Smooth muscle cell (in vitro differentiated cells): ENCODE results near the gene SDHB. TPM values are rescaled to one million over a fixed set of nuclear protein-coding genes. Genes with fewer than 3 reads are reported as not detected.

ENCODE experiments used
- DNase-seq: peaks from one replicate; lab custom pipeline; 2025; ENCODE audit not compliant: unreplicated experiment; lab: John Stamatoyannopoulos, UW
- H2AFZ ChIP-seq: fragments of 200-600 bp; sonication (generic); 2 replicates; pipeline ENCODE4 v1.6.0; 2016; ENCODE audit warnings: antibody characterized with exemption, low read depth, mild to moderate bottlenecking
- H3F3A ChIP-seq: fragments of 200-600 bp; sonication (generic); 2 replicates; pipeline ENCODE4 v1.6.0; 2017; ENCODE audit warnings: antibody characterized with exemption, low read depth
- H3K27ac ChIP-seq: fragments of 200-600 bp; sonication (generic); 2 replicates; pipeline ENCODE4 v1.5.1; 2016; ENCODE audit warnings: low read depth, mild to moderate bottlenecking
- H3K27me3 ChIP-seq: fragments of 200-600 bp; sonication (generic); 2 replicates; pipeline ENCODE4 v1.6.1; 2016; ENCODE audit warnings: low read depth, mild to moderate bottlenecking
- H3K36me3 ChIP-seq: fragments of 200-600 bp; sonication (generic); 2 replicates; pipeline ENCODE4 v1.5.1; 2016; ENCODE audit warnings: low read depth
- H3K4me1 ChIP-seq: fragments of 200-600 bp; sonication (generic); 2 replicates; pipeline ENCODE4 v1.5.1; 2016; ENCODE audit warnings: low read depth
- H3K4me2 ChIP-seq: fragments of 200-600 bp; sonication (generic); 2 replicates; pipeline ENCODE4 v1.6.0; 2016; ENCODE audit warnings: mild to moderate bottlenecking
- H3K4me3 ChIP-seq: fragments of 200-600 bp; sonication (generic); 2 replicates; pipeline ENCODE4 v1.5.1; 2016; ENCODE audit warnings: mild to moderate bottlenecking
- H3K79me2 ChIP-seq: fragments of 200-600 bp; sonication (generic); 2 replicates; pipeline ENCODE4 v1.6.0; 2016; ENCODE audit warnings: low read depth, mild to moderate bottlenecking
- H3K9ac ChIP-seq: fragments of 200-600 bp; sonication (generic); 2 replicates; pipeline ENCODE4 v1.6.0; 2016; ENCODE audit warnings: low read depth
- H3K9me3 ChIP-seq: fragments of 200-600 bp; sonication (generic); replicated peaks from 2 replicates; pipeline ENCODE4 v1.5.1; 2016; ENCODE audit warnings: low read depth
- H4K20me1 ChIP-seq: fragments of 200-600 bp; sonication (generic); 2 replicates; pipeline ENCODE4 v1.6.0; 2016; ENCODE audit warnings: low read depth
- WGBS: methylation state at CpG from one replicate; pipeline ENCODE4 v1.1.7; 2016; ENCODE audit warnings: low lambda C conversion rate; 5-methylcytosine and 5-hydroxymethylcytosine counted together
- polyA plus RNA-seq: library from polyadenylated mRNA; unstranded; fragments of >200 nt; fragmentation: Nextera tagmentation; extraction: Ambion mirVana; gene quantifications from 2 replicates; pipeline ENCODE4 v1.2.1, GENCODE V29; 2016
- total RNA-seq: library from RNA; depleted of rRNA; stranded (reverse); fragments of >200 nt; gene quantifications from 2 replicates; pipeline ENCODE4 v1.2.3, GENCODE V29; 2014
- TF ChIP-seq, protein P1 (sequence below): fragments of 200-600 bp; sonication (generic); IDR thresholded peaks from 2 replicates; pipeline ENCODE4 v1.5.1; 2017; ENCODE audit warnings: borderline replicate concordance, mild to moderate bottlenecking, antibody characterized with exemption; ENCODE audit not compliant: insufficient read depth, poor library complexity, severe bottlenecking

SDHB gene
- total and polyA plus RNA-seq, 2 experiments from 2014 or later = 123 to 174 TPM

DNA sequence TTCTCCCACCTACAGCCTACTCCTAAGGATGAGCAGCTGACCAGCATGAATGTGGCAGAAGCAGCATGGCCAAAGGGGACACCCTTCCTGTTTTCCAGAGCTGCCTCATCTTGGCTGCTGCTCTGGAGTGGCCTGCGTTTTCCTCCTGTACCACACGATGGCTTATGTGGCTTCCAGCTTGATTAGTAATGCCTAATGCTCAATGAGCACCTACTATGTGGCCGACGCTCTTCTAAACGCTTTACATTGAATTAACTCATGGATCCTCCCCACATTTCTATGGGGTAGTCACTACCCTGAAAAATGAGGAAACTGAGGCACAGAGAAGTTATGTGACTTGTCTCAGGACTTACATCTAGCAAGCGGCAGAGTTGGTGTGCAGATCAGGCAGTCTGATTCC lies 18.0 kb upstream of the SDHB start:
- no peaks in the 10 kb centered on the region for H4K20me1 ChIP-seq
- no peak overlapping the region for H3K27ac ChIP-seq
- no peaks in the 10 kb centered on the region for H3K4me1 ChIP-seq
- H3K27me3 ChIP-seq = no peaks in the 10 kb centered on the region
- no peaks in the 10 kb centered on the region for H3K36me3 ChIP-seq
- no peak overlapping the region for H2AFZ ChIP-seq
- no peak overlapping the region for H3K4me2 ChIP-seq
- H3F3A ChIP-seq = no peaks in the 10 kb centered on the region
- TF ChIP-seq, protein P1, sequence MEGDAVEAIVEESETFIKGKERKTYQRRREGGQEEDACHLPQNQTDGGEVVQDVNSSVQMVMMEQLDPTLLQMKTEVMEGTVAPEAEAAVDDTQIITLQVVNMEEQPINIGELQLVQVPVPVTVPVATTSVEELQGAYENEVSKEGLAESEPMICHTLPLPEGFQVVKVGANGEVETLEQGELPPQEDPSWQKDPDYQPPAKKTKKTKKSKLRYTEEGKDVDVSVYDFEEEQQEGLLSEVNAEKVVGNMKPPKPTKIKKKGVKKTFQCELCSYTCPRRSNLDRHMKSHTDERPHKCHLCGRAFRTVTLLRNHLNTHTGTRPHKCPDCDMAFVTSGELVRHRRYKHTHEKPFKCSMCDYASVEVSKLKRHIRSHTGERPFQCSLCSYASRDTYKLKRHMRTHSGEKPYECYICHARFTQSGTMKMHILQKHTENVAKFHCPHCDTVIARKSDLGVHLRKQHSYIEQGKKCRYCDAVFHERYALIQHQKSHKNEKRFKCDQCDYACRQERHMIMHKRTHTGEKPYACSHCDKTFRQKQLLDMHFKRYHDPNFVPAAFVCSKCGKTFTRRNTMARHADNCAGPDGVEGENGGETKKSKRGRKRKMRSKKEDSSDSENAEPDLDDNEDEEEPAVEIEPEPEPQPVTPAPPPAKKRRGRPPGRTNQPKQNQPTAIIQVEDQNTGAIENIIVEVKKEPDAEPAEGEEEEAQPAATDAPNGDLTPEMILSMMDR = no peak
- H3K9ac ChIP-seq = no peak overlapping the region
- H3K9me3 ChIP-seq = no peaks in the 10 kb centered on the region
- H3K4me3 ChIP-seq = no peak overlapping the region
- no peaks in the 10 kb centered on the region for H3K79me2 ChIP-seq
- no peak for DNase-seq
- WGBS = 89% methylated on average over 6 of the region's 6 CpGs

DNA sequence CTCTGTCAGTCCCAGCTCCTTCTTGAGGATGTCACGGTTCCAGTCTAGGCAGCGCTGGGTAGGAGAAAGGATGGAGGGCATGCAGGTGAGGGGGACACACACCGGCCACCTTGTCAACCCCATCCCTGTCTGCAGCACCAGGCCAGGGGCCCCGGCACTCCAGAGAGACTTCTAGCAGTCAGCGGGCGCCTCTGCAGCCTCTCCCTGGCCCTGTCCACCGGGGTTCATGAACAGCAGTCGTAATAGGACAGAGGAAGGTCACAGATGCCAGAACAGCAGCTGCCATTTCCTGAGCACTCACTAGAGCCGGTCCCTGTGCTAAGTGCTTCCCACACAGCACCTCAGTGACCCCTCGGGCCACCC lies 16.3 kb upstream of the SDHB start:
- H4K20me1 ChIP-seq = no peaks in the 10 kb centered on the region
- TF ChIP-seq, protein P1 = no peak
- DNase-seq = no peak
- H3K27ac ChIP-seq = no peak overlapping the region
- no peak overlapping the region for H3K9ac ChIP-seq
- WGBS = 88% methylated on average over 10 of the region's 10 CpGs
- no peaks in the 10 kb centered on the region for H3K79me2 ChIP-seq
- H3K4me3 ChIP-seq = no peak overlapping the region
- H3K27me3 ChIP-seq = no peaks in the 10 kb centered on the region
- H3K4me2 ChIP-seq = no peak overlapping the region
- H3K4me1 ChIP-seq = no peaks in the 10 kb centered on the region
- no peaks in the 10 kb centered on the region for H3F3A ChIP-seq
- no peak overlapping the region for H2AFZ ChIP-seq
- no peaks in the 10 kb centered on the region for H3K9me3 ChIP-seq
- no peaks in the 10 kb centered on the region for H3K36me3 ChIP-seq

DNA sequence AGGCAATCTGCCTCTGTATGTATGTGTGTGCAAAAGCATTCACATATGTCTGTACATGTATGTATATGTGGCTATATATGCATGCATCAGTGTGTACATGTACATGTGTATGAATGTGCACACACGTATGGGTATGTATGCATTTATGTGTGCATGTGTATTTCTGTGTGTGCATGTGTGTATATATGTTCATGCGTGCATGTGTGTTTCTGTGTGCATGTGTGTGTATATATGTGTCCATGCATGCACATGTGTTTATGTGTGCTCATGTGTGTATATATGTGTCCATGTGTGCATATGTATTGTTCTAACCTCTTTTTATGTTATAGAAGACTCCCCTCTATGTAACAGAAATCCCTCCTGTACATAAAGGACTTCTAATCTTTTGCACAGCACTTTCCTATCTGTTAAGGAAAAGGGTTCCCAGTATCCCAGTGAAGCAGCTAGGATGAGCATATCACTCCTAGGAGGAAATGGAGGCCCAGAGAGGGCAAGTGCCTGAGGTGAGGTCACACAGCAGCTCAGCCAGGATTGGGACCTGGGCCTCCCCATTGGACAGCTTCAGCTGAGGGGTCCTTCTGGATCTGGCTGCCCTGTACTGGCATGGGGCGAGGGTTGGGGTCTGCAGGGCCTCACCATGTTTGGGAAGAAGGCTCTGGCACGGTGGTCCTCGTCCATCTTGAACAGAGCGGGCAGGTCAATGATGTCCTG lies 15.8 kb upstream of the SDHB start:
- no peak overlapping the region for H3K9ac ChIP-seq
- no peaks in the 10 kb centered on the region for H3K27me3 ChIP-seq
- TF ChIP-seq, protein P1 = no peak
- no peaks in the 10 kb centered on the region for H3K4me1 ChIP-seq
- no peak for DNase-seq
- no peak overlapping the region for H3K4me2 ChIP-seq
- H3K4me3 ChIP-seq = no peak overlapping the region
- no peak overlapping the region for H2AFZ ChIP-seq
- 88% methylated on average over 6 of the region's 6 CpGs for WGBS
- H4K20me1 ChIP-seq = no peaks in the 10 kb centered on the region
- no peaks in the 10 kb centered on the region for H3K79me2 ChIP-seq
- no peaks in the 10 kb centered on the region for H3K9me3 ChIP-seq
- no peak overlapping the region for H3K27ac ChIP-seq
- H3K36me3 ChIP-seq = no peaks in the 10 kb centered on the region
- no peaks in the 10 kb centered on the region for H3F3A ChIP-seq

DNA sequence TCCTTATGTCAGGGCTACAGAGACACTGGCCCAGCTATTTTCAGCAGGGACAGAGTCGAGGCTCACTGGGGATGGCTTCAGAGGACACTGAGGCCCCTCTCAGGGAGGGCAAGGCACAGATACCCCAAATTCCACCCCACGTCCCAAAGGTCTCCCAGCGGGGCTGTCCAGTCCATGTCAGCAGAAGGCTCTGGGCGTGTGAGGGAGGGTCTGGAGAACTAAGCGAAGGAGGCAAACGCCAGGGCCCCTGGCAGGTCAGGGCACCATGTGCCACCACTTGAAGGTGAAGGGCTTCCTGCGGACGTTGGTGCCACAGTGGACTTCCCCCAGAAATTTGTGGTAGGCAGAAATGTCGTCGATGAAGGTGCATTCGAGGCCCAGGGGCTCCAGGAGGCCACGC lies 15.0 kb upstream of the SDHB start:
- Histone ChIP-seq H3K79me2 (no peaks in the 10 kb centered on the region), H3K36me3 (no peaks in the 10 kb centered on the region), H3K9ac (no peak overlapping the region), H3K27me3 (no peaks in the 10 kb centered on the region), H4K20me1 (no peaks in the 10 kb centered on the region), H3K4me2 (no peak overlapping the region), H3F3A (no peaks in the 10 kb centered on the region), H3K4me1 (no peaks in the 10 kb centered on the region), H3K27ac (no peak overlapping the region), H3K4me3 (no peak overlapping the region), H3K9me3 (no peaks in the 10 kb centered on the region), H2AFZ (no peak overlapping the region)
- TF ChIP-seq, protein P1 = no peak
- DNase-seq = no peak
- 88% methylated on average over 12 of the region's 12 CpGs for WGBS
